GM15510 (cell line): Measurements from ENCODE around the gene ALG9.

Source experiments
- POLR2A ChIP-seq: IDR thresholded peaks from 3 replicates; pipeline ENCODE4 v1.6.1; 2011; ENCODE audit warnings: borderline replicate concordance; ENCODE audit not compliant: insufficient read length; ENCODE audit errors: extremely low read depth

Gene ALG9

DNA sequence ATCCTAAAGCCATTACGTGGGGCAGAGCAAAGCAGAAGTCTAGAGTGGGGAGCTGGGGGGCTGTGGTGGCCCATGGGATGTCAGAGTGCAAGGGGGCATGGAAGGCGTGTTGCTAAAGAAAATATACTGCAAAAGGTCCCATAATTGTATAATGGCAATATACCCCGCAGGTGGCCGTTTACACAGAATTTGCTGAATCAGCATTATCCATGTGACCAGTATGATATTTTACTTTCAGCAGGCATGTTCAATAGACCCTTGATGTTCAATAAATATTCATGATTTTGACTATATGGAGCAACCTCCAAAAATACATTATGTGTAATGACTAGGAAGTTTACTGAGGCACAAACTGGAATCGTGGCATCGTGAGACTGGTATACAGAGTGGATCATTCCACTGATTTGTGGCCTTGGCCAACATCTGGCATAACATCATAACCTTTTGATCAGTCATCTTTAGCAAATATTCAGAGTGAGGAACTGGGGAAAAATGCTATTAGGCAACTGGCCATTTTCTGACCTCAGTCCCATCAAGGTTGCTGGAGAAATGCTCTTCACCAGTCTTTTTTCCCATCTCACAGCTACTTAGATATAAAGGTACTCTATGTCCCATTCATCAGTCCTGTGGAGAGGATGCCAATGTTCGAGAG lies 75.9 kb downstream of the ALG9 start:
- no peak for TF ChIP-seq POLR2A

DNA sequence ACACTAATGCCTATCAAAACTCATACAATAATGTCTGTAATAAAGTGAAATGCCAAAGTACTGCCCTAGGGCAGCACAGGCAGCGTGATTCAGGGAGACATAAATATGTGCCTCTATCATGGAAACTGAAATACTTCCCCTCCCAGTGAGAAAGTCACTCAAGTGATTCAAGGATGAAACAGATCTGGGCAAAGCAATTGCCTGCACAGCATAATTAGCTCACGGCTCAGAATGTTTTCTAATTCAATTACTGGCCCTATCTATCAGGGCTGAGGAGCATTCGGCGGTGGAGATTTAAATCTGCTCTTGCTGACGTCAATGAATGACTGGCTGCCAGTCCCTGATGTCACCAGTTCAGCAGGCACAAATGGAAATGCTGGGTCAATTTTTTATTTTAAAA lies 77.5 kb downstream of the ALG9 start:
- TF ChIP-seq POLR2A = no peak

- TF ChIP-seq POLR2A = no peak
These were observed 78.4 kb downstream of the ALG9 start for GRCh38 chr11:111792955-111793500.

- TF ChIP-seq POLR2A = no peak
These were observed 79.1 kb downstream of the ALG9 start for GRCh38 chr11:111792314-111792713.

GRCh38 chr11:111788464-111788863 lies 82.9 kb downstream of the ALG9 start:
- TF ChIP-seq POLR2A = no peak

GRCh38 chr11:111788051-111788450 lies 83.3 kb downstream of the ALG9 start:
- no peak for TF ChIP-seq POLR2A

GRCh38 chr11:111785886-111786412 lies 85.4 kb downstream of the ALG9 start:
- TF ChIP-seq POLR2A = no peak

DNA sequence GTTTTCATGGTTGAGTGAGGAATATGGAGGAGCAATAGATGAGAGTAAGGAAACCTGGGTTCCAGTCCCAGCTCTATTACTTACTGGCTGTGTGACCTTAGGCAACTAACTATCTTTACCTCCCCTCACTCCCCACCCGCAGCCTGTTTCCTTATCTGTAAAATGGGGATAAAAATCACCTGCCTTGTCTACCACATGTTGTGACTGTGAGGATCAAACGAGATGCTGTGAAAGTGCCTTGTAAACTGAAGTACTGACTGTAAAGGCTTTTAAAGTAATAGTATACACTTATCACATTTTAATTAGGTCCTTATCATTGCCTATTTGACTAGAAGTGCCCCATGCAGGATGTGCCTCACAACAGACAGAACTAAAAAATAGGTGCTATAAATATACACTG lies 86.3 kb downstream of the ALG9 start:
- no peak for TF ChIP-seq POLR2A

- TF ChIP-seq POLR2A = no peak
These were observed 89.2 kb downstream of the ALG9 start for GRCh38 chr11:111782109-111782741.

GRCh38 chr11:111779118-111779517 lies 92.3 kb downstream of the ALG9 start:
- no peak for TF ChIP-seq POLR2A

- TF ChIP-seq POLR2A = no peak
These were observed 93.3 kb downstream of the ALG9 start for GRCh38 chr11:111778047-111778558.

GRCh38 chr11:111777094-111778046 lies 94.0 kb downstream of the ALG9 start:
- no peak for TF ChIP-seq POLR2A

GRCh38 chr11:111776398-111777093 lies 94.8 kb downstream of the ALG9 start:
- no peak for TF ChIP-seq POLR2A
